ENCODE measurements around the gene PCDHGA8.
"Not testable (repeated sequence)": the region's sequence is repeated elsewhere in the genome, so short reads cannot be mapped to it uniquely, and the experiment has no call there.

Gene PCDHGA8

DNA sequence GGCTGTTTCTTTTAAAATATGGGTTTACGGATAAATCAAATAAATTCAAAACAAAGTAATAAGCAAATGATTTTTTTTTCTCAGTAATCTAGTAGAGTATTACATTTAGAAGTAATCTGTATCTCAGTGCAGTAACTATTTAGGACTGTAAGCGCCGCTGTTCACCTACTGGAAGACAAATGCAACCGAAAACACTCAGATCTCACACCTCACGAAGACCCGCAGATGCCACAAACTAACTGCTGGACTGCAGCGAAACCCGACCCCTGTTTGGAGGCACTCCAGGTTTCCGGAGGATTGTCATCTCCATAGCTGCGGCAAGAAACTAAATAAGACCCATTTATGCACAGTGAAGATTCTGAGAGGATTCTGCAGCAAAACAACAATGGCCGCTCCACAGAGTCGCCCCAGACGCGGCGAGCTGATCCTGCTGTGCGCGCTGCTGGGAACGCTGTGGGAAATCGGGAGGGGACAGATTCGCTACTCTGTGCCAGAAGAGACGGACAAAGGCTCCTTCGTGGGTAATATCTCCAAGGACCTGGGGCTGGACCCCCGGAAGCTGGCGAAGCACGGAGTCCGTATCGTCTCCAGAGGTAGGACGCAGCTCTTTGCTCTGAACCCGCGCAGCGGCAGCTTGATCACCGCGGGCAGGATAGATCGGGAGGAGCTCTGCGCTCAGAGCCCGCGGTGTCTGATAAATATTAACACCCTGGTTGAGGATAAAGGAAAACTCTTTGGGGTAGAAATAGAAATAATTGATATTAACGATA is at the start of gene PCDHGA8:
PCDHGA8 (plus strand) TSS at position 205 of the 770 bp plus-strand sequence; CDS start at position 386, 181 bp downstream.
- Histone ChIP-seq H3K4me3 (peak within 1 kb of the TSS; percentile 25), H3K27ac (no peak within 1 kb of the TSS)
- no peak for DNase-seq (ENCODE audit: low spot score)
- TF ChIP-seq, protein P1, sequence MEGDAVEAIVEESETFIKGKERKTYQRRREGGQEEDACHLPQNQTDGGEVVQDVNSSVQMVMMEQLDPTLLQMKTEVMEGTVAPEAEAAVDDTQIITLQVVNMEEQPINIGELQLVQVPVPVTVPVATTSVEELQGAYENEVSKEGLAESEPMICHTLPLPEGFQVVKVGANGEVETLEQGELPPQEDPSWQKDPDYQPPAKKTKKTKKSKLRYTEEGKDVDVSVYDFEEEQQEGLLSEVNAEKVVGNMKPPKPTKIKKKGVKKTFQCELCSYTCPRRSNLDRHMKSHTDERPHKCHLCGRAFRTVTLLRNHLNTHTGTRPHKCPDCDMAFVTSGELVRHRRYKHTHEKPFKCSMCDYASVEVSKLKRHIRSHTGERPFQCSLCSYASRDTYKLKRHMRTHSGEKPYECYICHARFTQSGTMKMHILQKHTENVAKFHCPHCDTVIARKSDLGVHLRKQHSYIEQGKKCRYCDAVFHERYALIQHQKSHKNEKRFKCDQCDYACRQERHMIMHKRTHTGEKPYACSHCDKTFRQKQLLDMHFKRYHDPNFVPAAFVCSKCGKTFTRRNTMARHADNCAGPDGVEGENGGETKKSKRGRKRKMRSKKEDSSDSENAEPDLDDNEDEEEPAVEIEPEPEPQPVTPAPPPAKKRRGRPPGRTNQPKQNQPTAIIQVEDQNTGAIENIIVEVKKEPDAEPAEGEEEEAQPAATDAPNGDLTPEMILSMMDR (IDR thresholded peaks at IDR 0.05), result no peak

DNA sequence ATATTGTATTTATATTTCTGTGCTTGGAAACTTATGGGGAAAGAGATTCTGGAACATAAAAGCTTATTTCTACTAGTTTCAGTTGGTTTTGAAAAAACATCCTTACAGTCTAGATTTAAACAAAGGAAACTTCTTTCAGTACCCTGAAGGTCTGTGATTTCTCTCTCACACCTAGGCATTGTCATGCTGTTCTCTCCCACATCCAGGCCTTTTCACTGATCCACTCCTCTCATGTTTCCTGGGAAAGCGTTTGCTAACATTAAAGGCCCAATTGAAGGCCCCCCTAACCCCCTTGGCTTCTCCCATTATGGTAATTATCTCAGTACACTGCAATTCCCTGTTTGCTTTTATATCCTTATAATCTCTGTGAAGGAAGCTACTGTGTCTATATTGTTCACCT is 49.7 kb upstream of the PCDHGA8 start:
- Histone ChIP-seq H3K27ac (no peak overlapping the region), H3K4me3 (no peak overlapping the region)
- DNase-seq (ENCODE audit: low spot score), result no peak
- TF ChIP-seq, protein P1 (IDR thresholded peaks at IDR 0.05), result no peak

DNA sequence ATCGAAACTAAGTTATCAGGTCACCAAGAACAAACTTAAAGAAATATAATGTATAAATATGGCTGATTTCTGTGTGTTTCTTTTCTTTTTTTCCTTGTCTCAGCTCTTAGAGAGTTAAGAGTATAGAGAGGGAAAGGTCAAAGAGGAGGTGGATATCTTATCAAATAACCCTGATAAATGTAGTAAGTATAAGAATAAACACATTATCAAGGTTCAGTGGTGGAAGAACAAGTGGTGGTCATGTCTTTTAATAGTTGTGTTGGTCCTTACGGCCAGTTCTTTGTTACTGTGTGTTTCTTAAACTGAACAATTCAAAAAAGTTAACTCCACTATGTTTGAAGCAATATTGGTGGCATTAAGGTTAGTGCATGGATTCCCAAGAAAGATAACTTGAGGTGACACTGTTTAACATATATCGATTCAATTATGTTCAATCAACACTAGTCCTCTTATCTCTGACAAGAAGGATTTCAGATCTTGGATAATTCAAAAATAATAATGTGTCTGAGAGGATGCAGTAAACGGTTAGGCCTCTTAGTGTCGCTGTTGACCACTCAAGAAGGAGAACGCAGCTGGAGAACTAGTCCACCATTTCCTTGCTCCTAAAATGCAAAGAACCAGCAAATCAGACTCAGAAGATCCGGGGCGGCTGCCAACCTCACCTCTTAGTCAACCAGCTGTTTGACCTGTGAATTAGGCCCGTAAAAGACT is 49.0 kb upstream of the PCDHGA8 start, which contains the start of gene PCDHGA3:
PCDHGA3 (plus strand) TSS at position 588 of the 711 bp plus-strand sequence. CDS start 205 bp downstream, outside the sequence.
- DNase-seq (ENCODE audit: low spot score), result no peak
- Histone ChIP-seq H3K4me3 (peak within 1 kb of the TSS; percentile 21), H3K27ac (no peak within 1 kb of the TSS)
- TF ChIP-seq, protein P1 (IDR thresholded peaks at IDR 0.05), result no peak

DNA sequence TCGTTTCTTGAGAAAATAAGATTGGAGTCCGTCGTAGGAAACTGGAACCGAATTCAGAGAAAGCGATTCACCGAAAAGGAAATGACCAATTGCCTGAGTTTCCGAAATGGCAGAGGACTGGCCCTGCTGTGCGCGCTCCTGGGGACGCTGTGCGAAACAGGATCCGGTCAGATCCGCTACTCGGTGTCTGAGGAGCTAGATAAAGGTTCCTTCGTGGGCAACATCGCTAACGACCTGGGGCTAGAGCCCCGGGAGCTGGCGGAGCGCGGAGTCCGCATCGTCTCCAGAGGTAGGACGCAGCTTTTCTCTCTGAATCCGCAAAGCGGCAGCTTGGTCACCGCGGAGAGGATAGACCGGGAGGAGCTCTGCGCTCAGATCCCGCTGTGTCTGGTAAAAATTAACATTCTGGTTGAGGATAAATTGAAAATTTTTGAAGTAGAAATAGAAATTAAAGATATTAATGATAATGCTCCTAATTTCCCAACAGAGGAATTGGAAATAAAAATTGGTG is 48.4 kb upstream of the PCDHGA8 start:
- no peak for DNase-seq (ENCODE audit: low spot score)
- TF ChIP-seq, protein P1 (IDR thresholded peaks at IDR 0.05), result no peak
- H3K4me3 ChIP-seq, result peak overlapping the region; percentile 21
- no peak overlapping the region for H3K27ac ChIP-seq

DNA sequence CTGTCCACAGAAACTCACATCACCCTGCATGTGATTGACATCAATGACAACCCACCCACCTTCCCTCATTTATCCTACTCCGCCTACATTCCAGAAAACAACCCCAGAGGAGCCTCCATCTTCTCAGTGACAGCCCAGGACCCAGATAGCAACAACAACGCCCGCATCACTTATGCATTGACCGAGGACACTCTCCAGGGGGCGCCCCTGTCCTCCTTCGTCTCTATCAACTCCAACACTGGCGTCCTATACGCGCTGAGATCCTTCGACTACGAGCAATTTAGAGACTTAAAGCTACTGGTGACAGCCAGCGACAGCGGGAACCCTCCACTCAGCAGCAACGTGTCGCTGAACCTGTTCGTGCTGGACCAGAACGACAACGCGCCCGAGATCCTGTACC is 47.1 kb upstream of the PCDHGA8 start:
- peak overlapping the region; percentile 19 for H3K4me3 ChIP-seq
- TF ChIP-seq, protein P1 (IDR thresholded peaks at IDR 0.05), result no peak
- DNase-seq (ENCODE audit: low spot score), result no peak
- no peak overlapping the region for H3K27ac ChIP-seq

DNA sequence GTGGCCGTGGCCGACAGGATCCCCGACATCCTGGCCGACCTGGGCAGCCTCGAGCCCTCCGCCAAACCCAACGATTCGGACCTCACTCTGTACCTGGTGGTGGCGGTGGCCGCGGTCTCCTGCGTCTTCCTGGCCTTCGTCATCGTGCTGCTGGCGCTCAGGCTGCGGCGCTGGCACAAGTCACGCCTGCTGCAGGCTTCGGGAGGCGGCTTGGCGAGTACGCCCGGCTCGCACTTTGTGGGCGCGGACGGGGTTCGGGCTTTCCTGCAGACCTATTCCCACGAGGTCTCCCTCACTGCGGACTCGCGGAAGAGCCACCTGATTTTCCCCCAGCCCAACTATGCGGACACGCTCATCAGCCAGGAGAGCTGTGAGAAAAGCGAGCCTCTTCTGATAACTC is 46.4 kb upstream of the PCDHGA8 start:
- DNase-seq (ENCODE audit: low spot score); H3K27ac ChIP-seq: not testable (repeated sequence)
- H3K4me3 ChIP-seq, result peak overlapping the region; percentile 17

DNA sequence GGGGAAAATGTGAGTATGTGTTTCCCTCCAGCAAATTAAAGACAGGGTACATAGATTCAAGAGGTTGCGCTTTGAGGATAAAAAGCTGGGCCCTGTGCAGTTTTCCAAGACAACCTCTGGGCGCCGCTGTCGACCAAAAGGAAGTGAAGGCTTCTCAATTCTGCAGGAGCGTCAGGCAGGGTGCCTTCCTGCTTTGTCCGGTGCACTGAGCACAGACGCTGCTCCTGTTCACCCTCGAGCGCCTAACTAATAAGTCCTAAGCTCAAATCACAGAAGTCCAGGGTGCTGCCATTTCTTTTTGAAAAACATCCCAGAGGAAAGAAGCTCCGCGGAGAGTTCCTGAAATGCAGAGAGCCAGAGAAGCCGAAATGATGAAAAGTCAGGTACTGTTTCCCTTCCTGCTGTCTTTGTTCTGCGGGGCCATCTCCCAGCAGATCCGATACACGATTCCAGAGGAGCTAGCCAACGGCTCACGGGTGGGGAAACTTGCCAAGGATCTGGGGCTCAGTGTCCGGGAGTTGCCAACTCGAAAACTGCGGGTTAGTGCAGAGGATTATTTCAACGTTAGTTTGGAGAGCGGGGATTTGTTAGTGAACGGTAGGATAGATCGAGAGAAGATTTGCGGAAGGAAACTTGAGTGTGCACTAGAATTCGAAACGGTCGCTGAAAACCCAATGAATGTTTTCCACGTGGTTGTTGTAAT is 42.4 kb upstream of the PCDHGA8 start, which contains the start of gene PCDHGB1:
PCDHGB1 (plus strand) TSS at position 183 of the 703 bp plus-strand sequence; CDS start at position 345, 162 bp downstream.
- DNase-seq (ENCODE audit: low spot score), result no peak
- H3K27ac ChIP-seq, result no peak within 1 kb of the TSS
- TF ChIP-seq, protein P1 (IDR thresholded peaks at IDR 0.05), result no peak
- H3K4me3 ChIP-seq, result peak within 1 kb of the TSS; percentile 28
